Measurements from ENCODE around the gene HESX1.

HESX1 gene

GRCh38 chr3:57168151-57168550 is 31.6 kb downstream of the HESX1 start:
- H3K9me3 ChIP-seq (ENCODE audit: control insufficient read depth, low read length) = no peaks in the 10 kb centered on the region
- H3K27ac ChIP-seq (ENCODE audit: low read depth, low read length, severe bottlenecking) = no peak overlapping the region
- H3K36me3 ChIP-seq (ENCODE audit: control insufficient read depth, insufficient read depth, low read length) = no peaks in the 10 kb centered on the region
- H3K4me3 ChIP-seq (ENCODE audit: extremely low read depth, insufficient read depth, low read length, poor library complexity, severe bottlenecking) = no peak overlapping the region
- WGBS, 2 experiments (ENCODE audit: insufficient coverage in 2 of 2) = 70 to 100% methylated on average over 1 to 2 of the region's 2 CpGs
- peaks cover 10% of the 10 kb centered on the region for H3K4me1 ChIP-seq (ENCODE audit: control insufficient read depth, insufficient read depth, low read length, poor library complexity, severe bottlenecking)

DNA sequence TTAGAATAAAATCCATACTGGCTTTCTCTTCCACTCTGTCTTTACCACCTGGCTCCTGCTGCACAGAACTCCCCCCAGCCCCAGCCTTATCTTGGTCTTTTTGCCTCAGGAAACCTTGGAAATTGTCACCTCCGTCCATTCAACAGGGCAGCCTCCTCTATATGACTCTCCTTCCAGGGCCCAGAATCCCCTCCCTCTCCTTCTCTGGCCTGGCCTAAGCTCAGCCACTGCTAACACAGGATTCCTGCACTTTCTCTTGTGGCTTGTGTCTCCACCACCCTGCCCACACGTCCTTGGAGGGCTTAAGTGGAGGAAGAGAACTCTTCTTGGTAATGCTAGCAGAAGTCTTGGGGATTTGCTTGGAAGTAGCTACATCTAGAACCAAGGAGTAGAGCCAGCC is 33.1 kb downstream of the HESX1 start:
- no peak overlapping the region for H3K4me3 ChIP-seq (ENCODE audit: extremely low read depth, insufficient read depth, low read length, poor library complexity, severe bottlenecking)
- no peak overlapping the region for H3K27ac ChIP-seq (ENCODE audit: low read depth, low read length, severe bottlenecking)
- H3K36me3 ChIP-seq (ENCODE audit: control insufficient read depth, insufficient read depth, low read length) = no peaks in the 10 kb centered on the region
- WGBS, 2 experiments (ENCODE audit: insufficient coverage in 2 of 2) = 80 to 100% methylated on average over 1 of the region's 2 CpGs
- peaks cover 23% of the 10 kb centered on the region for H3K4me1 ChIP-seq (ENCODE audit: control insufficient read depth, insufficient read depth, low read length, poor library complexity, severe bottlenecking)
- H3K9me3 ChIP-seq (ENCODE audit: control insufficient read depth, low read length) = no peaks in the 10 kb centered on the region

DNA sequence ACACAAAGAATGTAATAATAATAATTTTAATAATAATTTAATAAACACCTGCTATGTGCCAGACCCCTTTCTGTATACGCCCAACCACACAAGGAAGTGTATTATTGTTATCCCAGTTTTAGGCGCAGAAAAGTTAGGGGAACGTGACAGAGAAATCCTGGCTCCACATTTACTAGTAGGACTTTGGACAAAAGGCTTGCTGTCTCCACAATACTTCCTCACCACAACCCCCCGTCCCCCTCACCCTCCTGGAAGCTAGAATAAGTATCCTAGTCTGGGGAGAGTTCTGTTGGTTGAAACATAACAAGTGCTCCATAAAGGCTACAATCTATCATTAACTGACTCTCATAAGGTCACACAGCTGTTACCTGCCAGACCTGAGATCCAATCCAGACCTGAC is 34.1 kb downstream of the HESX1 start:
- no CpG with 5 or more reads among the region's 4 CpGs for WGBS, 2 experiments (ENCODE audit: insufficient coverage in 2 of 2)
- H3K36me3 ChIP-seq (ENCODE audit: control insufficient read depth, insufficient read depth, low read length) = no peaks in the 10 kb centered on the region
- H3K4me3 ChIP-seq (ENCODE audit: extremely low read depth, insufficient read depth, low read length, poor library complexity, severe bottlenecking) = peak overlapping the region; percentile 16
- H3K4me1 ChIP-seq (ENCODE audit: control insufficient read depth, insufficient read depth, low read length, poor library complexity, severe bottlenecking) = peaks cover 33% of the 10 kb centered on the region
- no peaks in the 10 kb centered on the region for H3K9me3 ChIP-seq (ENCODE audit: control insufficient read depth, low read length)
- H3K27ac ChIP-seq (ENCODE audit: low read depth, low read length, severe bottlenecking) = no peak overlapping the region

DNA sequence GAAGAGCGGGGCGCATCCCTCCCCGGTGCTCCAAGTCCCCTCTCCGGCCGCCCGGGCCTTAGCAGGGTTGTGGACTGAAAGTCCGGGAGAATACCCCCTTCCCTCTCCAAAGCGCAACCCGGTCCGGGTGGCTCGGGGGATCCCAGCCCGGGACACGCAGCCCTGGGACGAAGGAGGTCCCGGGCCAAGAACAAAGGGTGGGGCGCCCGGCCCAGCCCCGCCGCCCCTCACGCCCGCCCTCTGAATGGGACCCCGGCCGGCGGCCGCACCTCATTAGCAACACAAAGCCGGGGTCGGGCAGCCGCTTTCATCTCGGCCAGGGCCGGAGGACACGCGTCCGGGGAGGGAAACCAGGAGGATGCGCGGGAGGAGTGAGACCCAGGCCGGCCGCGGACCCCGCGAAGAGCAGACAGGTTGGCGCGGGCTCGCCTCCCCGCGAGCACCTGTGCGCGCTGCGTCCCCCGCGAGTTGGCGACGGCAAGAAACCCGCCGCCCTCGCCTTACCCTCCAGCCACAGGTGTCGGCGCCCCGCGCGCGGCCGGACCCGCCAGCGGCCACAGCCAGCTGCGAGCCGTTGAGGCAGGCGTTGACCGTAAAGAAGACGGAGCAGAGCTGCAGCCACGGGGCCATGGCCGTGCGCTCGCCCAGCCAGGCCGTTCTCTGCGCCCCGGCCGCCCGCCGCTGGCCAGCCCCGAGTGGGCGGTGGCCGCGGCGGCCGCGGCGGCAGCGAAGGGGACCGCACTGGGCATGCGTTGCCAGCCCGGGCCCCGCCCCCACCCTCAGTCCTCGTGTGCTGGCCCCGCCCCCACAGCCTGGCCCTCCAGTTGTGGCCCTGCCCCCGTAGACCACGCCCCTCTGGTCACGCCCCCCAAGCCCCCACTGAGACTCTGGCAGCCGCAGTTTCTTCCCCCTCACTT is 34.9 kb downstream of the HESX1 start, which contains the start of gene IL17RD:
IL17RD (minus strand) TSS at position 697 of the 917 bp plus-strand sequence; CDS start at position 630, 67 bp downstream.
- Histone ChIP-seq H3K27ac (ENCODE audit: low read depth, low read length, severe bottlenecking) (peak within 1 kb of the TSS; percentile 23), H3K4me3 (ENCODE audit: extremely low read depth, insufficient read depth, low read length, poor library complexity, severe bottlenecking) (peak within 1 kb of the TSS; percentile 79), H3K36me3 (ENCODE audit: control insufficient read depth, insufficient read depth, low read length) (no peaks in the 10 kb centered on the region), H3K4me1 (ENCODE audit: control insufficient read depth, insufficient read depth, low read length, poor library complexity, severe bottlenecking) (peaks cover 40% of the 10 kb centered on the region), H3K9me3 (ENCODE audit: control insufficient read depth, low read length) (no peaks in the 10 kb centered on the region)
- WGBS, 2 experiments (ENCODE audit: insufficient coverage in 2 of 2) = 1% methylated on average over 52 to 53 of the region's 98 CpGs

- 0 to 1% methylated on average over 28 to 29 of the region's 30 CpGs for WGBS, 2 experiments (ENCODE audit: insufficient coverage in 2 of 2)
- no peaks in the 10 kb centered on the region for H3K36me3 ChIP-seq (ENCODE audit: control insufficient read depth, insufficient read depth, low read length)
- no peak overlapping the region for H3K27ac ChIP-seq (ENCODE audit: low read depth, low read length, severe bottlenecking)
- no peaks in the 10 kb centered on the region for H3K9me3 ChIP-seq (ENCODE audit: control insufficient read depth, low read length)
- peaks cover 46% of the 10 kb centered on the region for H3K4me1 ChIP-seq (ENCODE audit: control insufficient read depth, insufficient read depth, low read length, poor library complexity, severe bottlenecking)
- H3K4me3 ChIP-seq (ENCODE audit: extremely low read depth, insufficient read depth, low read length, poor library complexity, severe bottlenecking) = peak overlapping the region; percentile 79
Observed at GRCh38 chr3:57164217-57164656, 35.5 kb downstream of the HESX1 start.

DNA sequence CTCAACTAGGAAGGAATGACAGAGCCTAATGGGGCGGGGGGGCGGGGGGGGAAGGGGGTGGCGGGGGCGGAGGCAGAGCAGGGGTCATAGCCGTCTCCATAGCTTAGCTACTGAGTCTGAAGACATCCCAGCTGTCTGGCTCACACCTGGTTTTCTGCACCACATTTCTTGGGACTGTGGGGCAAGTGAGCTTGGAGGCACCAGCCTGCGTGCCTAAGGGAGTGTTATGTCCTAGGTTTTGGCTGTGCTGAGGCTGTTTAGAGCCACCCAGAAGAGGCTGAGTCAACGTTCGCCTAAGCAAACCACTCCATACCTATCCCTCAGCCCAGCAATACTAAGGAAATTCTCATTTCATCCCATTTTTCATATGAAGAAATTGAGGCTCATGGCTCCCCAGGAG is 36.0 kb downstream of the HESX1 start:
- Histone ChIP-seq H3K4me1 (ENCODE audit: control insufficient read depth, insufficient read depth, low read length, poor library complexity, severe bottlenecking) (peaks cover 47% of the 10 kb centered on the region), H3K4me3 (ENCODE audit: extremely low read depth, insufficient read depth, low read length, poor library complexity, severe bottlenecking) (peak overlapping the region; percentile 79), H3K36me3 (ENCODE audit: control insufficient read depth, insufficient read depth, low read length) (no peaks in the 10 kb centered on the region), H3K27ac (ENCODE audit: low read depth, low read length, severe bottlenecking) (no peak overlapping the region), H3K9me3 (ENCODE audit: control insufficient read depth, low read length) (no peaks in the 10 kb centered on the region)
- 0% methylated on average over 1 to 3 of the region's 8 CpGs for WGBS, 2 experiments (ENCODE audit: insufficient coverage in 2 of 2)

DNA sequence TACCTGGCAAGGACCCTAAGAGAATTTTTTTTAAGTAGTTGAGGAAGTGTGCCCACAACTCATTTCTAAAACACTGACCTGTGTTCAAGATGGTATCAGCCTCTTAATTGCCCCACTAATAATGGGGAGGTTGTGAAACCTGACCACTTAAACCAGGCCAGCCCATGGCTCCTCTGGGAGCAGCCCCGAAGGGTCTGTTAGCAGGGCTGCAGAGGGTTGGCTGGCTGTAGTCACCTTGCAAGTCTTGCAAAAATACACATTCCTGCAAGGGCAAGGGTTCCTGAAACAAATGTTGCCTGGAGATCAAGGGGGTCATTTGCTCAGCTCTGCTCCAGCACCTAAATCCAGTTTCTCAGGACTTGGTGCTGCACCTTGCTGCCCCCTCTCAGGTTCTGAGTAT is 37.9 kb downstream of the HESX1 start:
- Histone ChIP-seq H3K4me1 (ENCODE audit: control insufficient read depth, insufficient read depth, low read length, poor library complexity, severe bottlenecking) (peaks cover 58% of the 10 kb centered on the region), H3K27ac (ENCODE audit: low read depth, low read length, severe bottlenecking) (no peak overlapping the region), H3K36me3 (ENCODE audit: control insufficient read depth, insufficient read depth, low read length) (no peaks in the 10 kb centered on the region), H3K9me3 (ENCODE audit: control insufficient read depth, low read length) (no peaks in the 10 kb centered on the region), H3K4me3 (ENCODE audit: extremely low read depth, insufficient read depth, low read length, poor library complexity, severe bottlenecking) (no peak overlapping the region)
- 40 to 80% methylated on average over 1 of the region's 1 CpG for WGBS, 2 experiments (ENCODE audit: insufficient coverage in 2 of 2)

GRCh38 chr3:57160765-57161538 is 38.8 kb downstream of the HESX1 start:
- Histone ChIP-seq H3K36me3 (ENCODE audit: control insufficient read depth, insufficient read depth, low read length) (no peaks in the 10 kb centered on the region), H3K9me3 (ENCODE audit: control insufficient read depth, low read length) (no peaks in the 10 kb centered on the region), H3K4me3 (ENCODE audit: extremely low read depth, insufficient read depth, low read length, poor library complexity, severe bottlenecking) (no peak overlapping the region), H3K27ac (ENCODE audit: low read depth, low read length, severe bottlenecking) (peak overlapping the region; percentile 58), H3K4me1 (ENCODE audit: control insufficient read depth, insufficient read depth, low read length, poor library complexity, severe bottlenecking) (peaks cover 58% of the 10 kb centered on the region)
- WGBS, 2 experiments (ENCODE audit: insufficient coverage in 2 of 2) = 24 to 34% methylated on average over 5 of the region's 5 CpGs

GRCh38 chr3:57160076-57160764 is 39.6 kb downstream of the HESX1 start:
- Histone ChIP-seq H3K27ac (ENCODE audit: low read depth, low read length, severe bottlenecking) (peak overlapping the region; percentile 58), H3K36me3 (ENCODE audit: control insufficient read depth, insufficient read depth, low read length) (no peaks in the 10 kb centered on the region), H3K4me3 (ENCODE audit: extremely low read depth, insufficient read depth, low read length, poor library complexity, severe bottlenecking) (no peak overlapping the region), H3K9me3 (ENCODE audit: control insufficient read depth, low read length) (no peaks in the 10 kb centered on the region), H3K4me1 (ENCODE audit: control insufficient read depth, insufficient read depth, low read length, poor library complexity, severe bottlenecking) (peaks cover 58% of the 10 kb centered on the region)
- 32 to 46% methylated on average over 2 to 8 of the region's 8 CpGs for WGBS, 2 experiments (ENCODE audit: insufficient coverage in 2 of 2)
